GM23338 (cell line): ENCODE results near the gene SNRNP25. TPM values are rescaled to one million over a fixed set of nuclear protein-coding genes. Genes with fewer than 3 reads are reported as not detected.

Source experiments
- ATAC-seq: fragments of 200-7000 bp; cut with Tn5 transposase; 3 replicates; pipeline ENCODE4 v1.9.1; 2020
- DNase-seq: peaks from one replicate; pipeline ENCODE4 v3.0.0-alpha.2; 2015; ENCODE audit warnings: low spot score
- H2AFZ ChIP-seq: fragments of 200-600 bp; sonication (generic); 2 replicates; pipeline ENCODE4 v1.8.0; 2016; ENCODE audit warnings: antibody characterized with exemption, mild to moderate bottlenecking, moderate library complexity
- H3F3A ChIP-seq: fragments of 200-600 bp; sonication (generic); replicated peaks from 2 replicates; pipeline ENCODE4 v1.8.0; 2017; ENCODE audit warnings: antibody characterized with exemption, mixed run types, low read depth
- H3K27ac ChIP-seq: fragments of 200-600 bp; sonication (generic); 2 replicates; pipeline ENCODE4 v1.6.1; 2016; ENCODE audit warnings: low read depth
- H3K27me3 ChIP-seq: fragments of 200-600 bp; sonication (generic); 2 replicates; pipeline ENCODE4 v1.8.0; 2016; ENCODE audit warnings: mild to moderate bottlenecking, mixed run types, moderate library complexity; ENCODE audit not compliant: insufficient read depth
- H3K36me3 ChIP-seq: fragments of 200-600 bp; sonication (generic); 2 replicates; pipeline ENCODE4 v1.8.0; 2016; ENCODE audit warnings: mild to moderate bottlenecking; ENCODE audit not compliant: insufficient read depth
- H3K4me1 ChIP-seq: fragments of 200-600 bp; sonication (generic); 2 replicates; pipeline ENCODE4 v1.8.0; 2016; ENCODE audit warnings: mild to moderate bottlenecking, moderate library complexity; ENCODE audit not compliant: insufficient read depth
- H3K4me2 ChIP-seq: fragments of 200-600 bp; sonication (generic); 2 replicates; pipeline ENCODE4 v1.7.1; 2017; ENCODE audit warnings: mixed run types
- H3K4me3 ChIP-seq: fragments of 200-600 bp; sonication (generic); 2 replicates; pipeline ENCODE4 v1.6.1; 2016; ENCODE audit warnings: mixed run types
- H3K79me2 ChIP-seq: fragments of 200-600 bp; sonication (generic); replicated peaks from 2 replicates; pipeline ENCODE4 v1.8.0; 2017; ENCODE audit warnings: mild to moderate bottlenecking; ENCODE audit not compliant: insufficient read depth
- H3K9me2 ChIP-seq: fragments of 200-600 bp; sonication (generic); 2 replicates; pipeline ENCODE4 v1.8.0; 2017; ENCODE audit not compliant: insufficient read depth
- H4K20me1 ChIP-seq: fragments of 200-600 bp; sonication (generic); replicated peaks from 2 replicates; pipeline ENCODE4 v1.8.0; 2017; ENCODE audit warnings: mild to moderate bottlenecking; ENCODE audit not compliant: insufficient read depth
- H3K27ac Mint-ChIP-seq: 2 replicates; pipeline ENCODE4 v1.8.0; 2020; ENCODE audit warnings: inconsistent platforms, mild to moderate bottlenecking, moderate library complexity, mixed read lengths
- H3K27me3 Mint-ChIP-seq: 3 replicates; pipeline ENCODE4 v1.8.0; 2022; ENCODE audit warnings: low read depth, mild to moderate bottlenecking, moderate library complexity, mixed read lengths, inconsistent platforms; ENCODE audit not compliant: insufficient read depth, poor library complexity
- H3K36me3 Mint-ChIP-seq: 3 replicates; pipeline ENCODE4 v1.8.0; 2021; ENCODE audit warnings: low read depth, mild to moderate bottlenecking, inconsistent platforms, moderate library complexity, mixed read lengths
- H3K4me1 Mint-ChIP-seq: 3 replicates; pipeline ENCODE4 v1.8.0; 2020; ENCODE audit warnings: mild to moderate bottlenecking, inconsistent platforms, mixed read lengths
- H3K4me3 Mint-ChIP-seq: 3 replicates; pipeline ENCODE4 v1.8.0; 2021; ENCODE audit warnings: moderate library complexity, mild to moderate bottlenecking, inconsistent platforms, mixed read lengths
- H3K9me3 Mint-ChIP-seq: 3 replicates; pipeline ENCODE4 v1.8.0; 2020; ENCODE audit warnings: moderate library complexity, mild to moderate bottlenecking, inconsistent platforms, mixed read lengths
- CREB1 ChIP-seq: fragments of 250-450 bp; sonication (Bioruptor Pico); IDR thresholded peaks from 2 replicates; pipeline ENCODE4 v1.5.0; 2020; ENCODE audit warnings: low read depth, mild to moderate bottlenecking, moderate library complexity
- EZH2 ChIP-seq: fragments of 200-600 bp; sonication (generic); IDR thresholded peaks from one replicate; pipeline ENCODE4 v1.8.0; 2017; ENCODE audit warnings: antibody characterized with exemption, mild to moderate bottlenecking, low read depth; ENCODE audit not compliant: unreplicated experiment
- EZH2phosphoT487 ChIP-seq: fragments of 200-600 bp; sonication (generic); IDR thresholded peaks from one replicate; pipeline ENCODE4 v1.8.1; 2018; ENCODE audit warnings: antibody characterized with exemption; ENCODE audit not compliant: unreplicated experiment
- JUNB ChIP-seq: IDR thresholded peaks from one replicate; pipeline ENCODE4 v1.6.1; 2016; ENCODE audit warnings: antibody characterized with exemption; ENCODE audit not compliant: unreplicated experiment
- NANOG ChIP-seq: IDR thresholded peaks from 2 replicates; pipeline ENCODE4 v1.6.1; 2016; ENCODE audit warnings: antibody characterized with exemption, borderline replicate concordance
- STAT1 ChIP-seq: IDR thresholded peaks from one replicate; pipeline ENCODE4 v1.6.1; 2016; ENCODE audit warnings: antibody characterized with exemption; ENCODE audit not compliant: unreplicated experiment
- ZNF114 ChIP-seq: fragments of 250-450 bp; sonication (Bioruptor Pico); IDR thresholded peaks from 2 replicates; pipeline ENCODE4 v1.5.0; 2020; ENCODE audit warnings: mild to moderate bottlenecking, moderate library complexity
- polyA plus RNA-seq: library from polyadenylated mRNA; unstranded; fragments of >200 nt; fragmentation: Nextera tagmentation; extraction: Ambion mirVana; gene quantifications from 2 replicates; pipeline ENCODE4 v1.2.1, GENCODE V29; 2016
- total RNA-seq: library from RNA; depleted of rRNA; stranded (reverse); fragments of >200 nt; shearing (Covaris generic); gene quantifications from 2 replicates; pipeline ENCODE4 v1.2.3, GENCODE V29; 2014
- TF ChIP-seq, protein P1 (sequence below): IDR thresholded peaks from 2 replicates; pipeline ENCODE4 v1.6.1; 2016; ENCODE audit warnings: antibody characterized with exemption
- TF ChIP-seq, protein P2 (sequence below): IDR thresholded peaks from one replicate; pipeline ENCODE4 v1.6.1; 2018; ENCODE audit warnings: antibody characterized with exemption; ENCODE audit not compliant: unreplicated experiment
- TF ChIP-seq, protein P3 (sequence below), 2 experiments: fragments of 200-600 bp in 1 of 2; sonication (generic) in 1 of 2; conservative IDR thresholded peaks; 2 replicates each; pipeline versions ENCODE4 v1.5.1 to v1.6.1; 2016 to 2017; ENCODE audit warnings: antibody characterized with exemption in 2 of 2, low read depth in 2 of 2, mild to moderate bottlenecking in 2 of 2, moderate library complexity in 1 of 2

Gene SNRNP25
- total and polyA plus RNA-seq, 2 experiments from 2014 or later: 34.4 to 79.5 TPM

DNA sequence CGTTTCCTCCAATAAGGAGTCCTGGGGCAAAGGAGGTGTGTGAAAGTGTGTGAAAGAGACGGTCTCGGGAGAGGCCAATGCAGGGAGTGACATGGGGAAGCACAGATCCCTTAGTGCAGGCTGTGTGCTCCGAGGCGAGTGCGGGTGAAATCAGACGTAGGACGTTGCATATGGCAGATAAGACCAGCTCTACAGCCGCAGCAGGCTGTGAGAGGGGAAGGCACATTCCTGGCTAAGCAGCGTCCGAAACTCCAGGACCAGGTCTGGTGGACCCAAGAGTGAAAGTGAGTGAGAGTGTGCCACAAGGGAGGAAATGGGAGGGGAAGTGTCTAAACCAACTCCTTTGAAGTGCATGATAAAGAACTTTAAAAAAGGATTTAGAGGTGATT lies 11.6 kb upstream of the SNRNP25 start:
- Histone ChIP-seq H3K4me2 (no peak overlapping the region), H3K27me3 (no peaks in the 10 kb centered on the region), H3K79me2 (peaks cover 11% of the 10 kb centered on the region), H3K9me2 (no peaks in the 10 kb centered on the region), H3K36me3 (peaks cover 33% of the 10 kb centered on the region), H3K27ac (no peak overlapping the region), H3K4me3 (no peak overlapping the region), H2AFZ (no peak overlapping the region), H3K4me1 (no peaks in the 10 kb centered on the region), H3F3A (0 out of 2 replicates have a peak, but pooled peaks cover 7% of the 10 kb centered on the region), H4K20me1 (peaks cover 10% of the 10 kb centered on the region)
- DNase-seq (no peak), ATAC-seq (no peak)
- H3K4me1 Mint-ChIP-seq: 0 out of 3 replicates have a peak, but pooled peaks cover 2% of the 10 kb centered on the region
- H3K27me3 Mint-ChIP-seq: peaks cover 2% of the 10 kb centered on the region
- no peaks in the 10 kb centered on the region for H3K9me3 Mint-ChIP-seq
- peaks cover 67% of the 10 kb centered on the region for H3K36me3 Mint-ChIP-seq
- TF ChIP-seq CREB1 (CRISPR knock-in tag): no peak
- TF ChIP-seq EZH2: no peak
- H3K27ac Mint-ChIP-seq: no peak overlapping the region
- no peak overlapping the region for H3K4me3 Mint-ChIP-seq

DNA sequence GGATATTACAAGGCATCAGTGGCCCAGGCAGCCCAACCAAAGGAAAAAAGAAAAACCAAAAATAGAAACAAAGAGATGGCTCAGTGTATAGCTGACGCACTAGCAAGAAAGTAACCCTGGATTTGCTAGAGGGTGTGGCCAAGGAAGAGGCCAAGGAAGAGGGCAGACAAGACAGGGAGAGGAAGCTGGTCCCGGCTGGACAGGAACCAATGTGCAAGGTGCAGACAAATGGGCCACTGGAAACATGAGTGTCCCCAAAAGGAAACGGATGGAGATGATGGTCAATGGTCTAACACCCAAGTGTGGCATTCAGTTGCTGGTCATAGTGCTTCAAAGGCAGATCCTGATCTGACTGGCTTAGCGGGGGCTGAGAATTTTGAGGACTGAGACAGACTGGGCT lies 10.9 kb upstream of the SNRNP25 start:
- no peak overlapping the region for H3K27ac ChIP-seq
- peaks cover 5% of the 10 kb centered on the region for H4K20me1 ChIP-seq
- H2AFZ ChIP-seq: no peak overlapping the region
- Mint-ChIP-seq H3K27ac (peak overlapping the region; percentile 14; the same call in 1 of the 2 replicates), H3K27me3 (peaks cover 2% of the 10 kb centered on the region), H3K4me1 (0 out of 3 replicates have a peak, but pooled peaks cover 2% of the 10 kb centered on the region), H3K9me3 (no peaks in the 10 kb centered on the region), H3K4me3 (no peak overlapping the region), H3K36me3 (peaks cover 71% of the 10 kb centered on the region)
- peaks cover 11% of the 10 kb centered on the region for H3K79me2 ChIP-seq
- TF ChIP-seq ZNF114 (CRISPR knock-in tag) (no peak), STAT1 (no peak), JUNB (no peak), NANOG (no peak), EZH2phosphoT487 (no peak)
- TF ChIP-seq, protein P1, sequence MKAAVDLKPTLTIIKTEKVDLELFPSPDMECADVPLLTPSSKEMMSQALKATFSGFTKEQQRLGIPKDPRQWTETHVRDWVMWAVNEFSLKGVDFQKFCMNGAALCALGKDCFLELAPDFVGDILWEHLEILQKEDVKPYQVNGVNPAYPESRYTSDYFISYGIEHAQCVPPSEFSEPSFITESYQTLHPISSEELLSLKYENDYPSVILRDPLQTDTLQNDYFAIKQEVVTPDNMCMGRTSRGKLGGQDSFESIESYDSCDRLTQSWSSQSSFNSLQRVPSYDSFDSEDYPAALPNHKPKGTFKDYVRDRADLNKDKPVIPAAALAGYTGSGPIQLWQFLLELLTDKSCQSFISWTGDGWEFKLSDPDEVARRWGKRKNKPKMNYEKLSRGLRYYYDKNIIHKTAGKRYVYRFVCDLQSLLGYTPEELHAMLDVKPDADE: no peak
- H3K9me2 ChIP-seq: no peaks in the 10 kb centered on the region
- no peak for ATAC-seq
- DNase-seq: no peak
- H3K4me2 ChIP-seq: no peak overlapping the region
- peaks cover 37% of the 10 kb centered on the region for H3K36me3 ChIP-seq
- no peaks in the 10 kb centered on the region for H3K4me1 ChIP-seq
- H3K4me3 ChIP-seq: no peak overlapping the region
- no peaks in the 10 kb centered on the region for H3K27me3 ChIP-seq
- 0 out of 2 replicates have a peak, but pooled peaks cover 11% of the 10 kb centered on the region for H3F3A ChIP-seq

DNA sequence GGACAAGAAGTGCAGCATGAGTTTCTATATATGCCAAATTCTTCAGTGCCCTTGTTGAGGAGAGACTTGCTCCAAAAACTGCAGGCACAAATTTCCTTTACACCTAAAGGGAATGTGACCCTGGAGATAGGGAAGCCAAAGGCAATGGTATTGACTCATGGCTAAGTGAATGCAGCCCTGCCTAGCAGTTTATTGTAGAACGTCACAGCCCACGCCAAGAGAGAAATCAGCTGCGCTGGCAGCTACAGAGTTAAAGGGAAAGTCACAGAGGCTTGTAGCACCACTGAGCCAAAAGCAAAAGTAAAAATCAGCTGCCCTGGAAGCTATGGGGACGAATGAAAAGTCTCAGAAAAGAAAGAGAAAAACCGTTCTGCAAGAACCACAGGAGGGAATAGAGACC lies 10.3 kb upstream of the SNRNP25 start:
- Histone ChIP-seq H3K9me2 (no peaks in the 10 kb centered on the region), H2AFZ (no peak overlapping the region), H3K36me3 (peaks cover 41% of the 10 kb centered on the region), H3K4me3 (no peak overlapping the region), H3F3A (0 out of 2 replicates have a peak, but pooled peaks cover 11% of the 10 kb centered on the region), H3K4me1 (no peaks in the 10 kb centered on the region), H3K27me3 (no peaks in the 10 kb centered on the region), H3K27ac (no peak overlapping the region), H3K79me2 (peaks cover 11% of the 10 kb centered on the region), H3K4me2 (no peak overlapping the region), H4K20me1 (peaks cover 9% of the 10 kb centered on the region)
- TF ChIP-seq, protein P2, sequence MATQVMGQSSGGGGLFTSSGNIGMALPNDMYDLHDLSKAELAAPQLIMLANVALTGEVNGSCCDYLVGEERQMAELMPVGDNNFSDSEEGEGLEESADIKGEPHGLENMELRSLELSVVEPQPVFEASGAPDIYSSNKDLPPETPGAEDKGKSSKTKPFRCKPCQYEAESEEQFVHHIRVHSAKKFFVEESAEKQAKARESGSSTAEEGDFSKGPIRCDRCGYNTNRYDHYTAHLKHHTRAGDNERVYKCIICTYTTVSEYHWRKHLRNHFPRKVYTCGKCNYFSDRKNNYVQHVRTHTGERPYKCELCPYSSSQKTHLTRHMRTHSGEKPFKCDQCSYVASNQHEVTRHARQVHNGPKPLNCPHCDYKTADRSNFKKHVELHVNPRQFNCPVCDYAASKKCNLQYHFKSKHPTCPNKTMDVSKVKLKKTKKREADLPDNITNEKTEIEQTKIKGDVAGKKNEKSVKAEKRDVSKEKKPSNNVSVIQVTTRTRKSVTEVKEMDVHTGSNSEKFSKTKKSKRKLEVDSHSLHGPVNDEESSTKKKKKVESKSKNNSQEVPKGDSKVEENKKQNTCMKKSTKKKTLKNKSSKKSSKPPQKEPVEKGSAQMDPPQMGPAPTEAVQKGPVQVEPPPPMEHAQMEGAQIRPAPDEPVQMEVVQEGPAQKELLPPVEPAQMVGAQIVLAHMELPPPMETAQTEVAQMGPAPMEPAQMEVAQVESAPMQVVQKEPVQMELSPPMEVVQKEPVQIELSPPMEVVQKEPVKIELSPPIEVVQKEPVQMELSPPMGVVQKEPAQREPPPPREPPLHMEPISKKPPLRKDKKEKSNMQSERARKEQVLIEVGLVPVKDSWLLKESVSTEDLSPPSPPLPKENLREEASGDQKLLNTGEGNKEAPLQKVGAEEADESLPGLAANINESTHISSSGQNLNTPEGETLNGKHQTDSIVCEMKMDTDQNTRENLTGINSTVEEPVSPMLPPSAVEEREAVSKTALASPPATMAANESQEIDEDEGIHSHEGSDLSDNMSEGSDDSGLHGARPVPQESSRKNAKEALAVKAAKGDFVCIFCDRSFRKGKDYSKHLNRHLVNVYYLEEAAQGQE: no peak
- TF ChIP-seq NANOG (no peak), STAT1 (no peak), CREB1 (CRISPR knock-in tag) (no peak)
- TF ChIP-seq, protein P3, sequence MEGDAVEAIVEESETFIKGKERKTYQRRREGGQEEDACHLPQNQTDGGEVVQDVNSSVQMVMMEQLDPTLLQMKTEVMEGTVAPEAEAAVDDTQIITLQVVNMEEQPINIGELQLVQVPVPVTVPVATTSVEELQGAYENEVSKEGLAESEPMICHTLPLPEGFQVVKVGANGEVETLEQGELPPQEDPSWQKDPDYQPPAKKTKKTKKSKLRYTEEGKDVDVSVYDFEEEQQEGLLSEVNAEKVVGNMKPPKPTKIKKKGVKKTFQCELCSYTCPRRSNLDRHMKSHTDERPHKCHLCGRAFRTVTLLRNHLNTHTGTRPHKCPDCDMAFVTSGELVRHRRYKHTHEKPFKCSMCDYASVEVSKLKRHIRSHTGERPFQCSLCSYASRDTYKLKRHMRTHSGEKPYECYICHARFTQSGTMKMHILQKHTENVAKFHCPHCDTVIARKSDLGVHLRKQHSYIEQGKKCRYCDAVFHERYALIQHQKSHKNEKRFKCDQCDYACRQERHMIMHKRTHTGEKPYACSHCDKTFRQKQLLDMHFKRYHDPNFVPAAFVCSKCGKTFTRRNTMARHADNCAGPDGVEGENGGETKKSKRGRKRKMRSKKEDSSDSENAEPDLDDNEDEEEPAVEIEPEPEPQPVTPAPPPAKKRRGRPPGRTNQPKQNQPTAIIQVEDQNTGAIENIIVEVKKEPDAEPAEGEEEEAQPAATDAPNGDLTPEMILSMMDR (conservative IDR thresholded peaks at IDR 0.05; ENCODE audit: low read depth in 2 of 2): no peak
- peaks cover 71% of the 10 kb centered on the region for H3K36me3 Mint-ChIP-seq
- no peak overlapping the region for H3K4me3 Mint-ChIP-seq
- no peak for ATAC-seq
- no peaks in the 10 kb centered on the region for H3K9me3 Mint-ChIP-seq
- 0 out of 3 replicates have a peak, but pooled peaks cover 2% of the 10 kb centered on the region for H3K4me1 Mint-ChIP-seq
- H3K27me3 Mint-ChIP-seq: no peaks in the 10 kb centered on the region
- no peak for DNase-seq
- H3K27ac Mint-ChIP-seq: no peak overlapping the region
